Measurements from ENCODE around the gene ABCA10. TPM values are rescaled to one million over a fixed set of nuclear protein-coding genes. Genes with fewer than 3 reads are reported as not detected.

ABCA10 gene
- total and polyA plus RNA-seq, 4 donors = 0.32 to 5.5 (median 2.0) TPM

DNA sequence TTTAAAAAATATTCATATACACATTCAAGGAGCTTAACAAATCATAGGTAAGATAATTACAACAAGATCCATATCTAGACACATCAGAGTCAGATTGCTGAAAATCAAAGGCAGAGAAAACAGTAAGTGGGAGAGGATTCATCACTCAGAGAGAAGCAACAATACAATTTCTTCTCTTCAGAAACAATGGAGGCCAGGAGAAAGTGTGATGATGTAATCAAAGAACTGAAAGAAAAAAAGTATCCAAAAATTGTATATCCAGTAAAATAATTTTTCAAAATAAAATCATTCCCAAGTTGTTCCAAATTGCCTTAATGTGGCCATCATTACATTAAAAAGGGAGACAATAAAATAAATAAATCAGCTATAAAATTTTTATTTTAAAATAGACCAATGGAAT is 69.2 kb downstream of the ABCA10 start:
- Histone ChIP-seq H3K27ac (ENCODE audit: low read depth in 1 of 2, low read length in 2 of 2) (no peak overlapping the region), H3K9ac (ENCODE audit: low read depth in 1 of 2, low read length in 2 of 2) (no peak overlapping the region), H3K36me3 (ENCODE audit: control insufficient read depth in 4 of 4, insufficient read depth in 3 of 4, low read depth in 1 of 4, low read length in 3 of 4) (no peaks in the 10 kb centered on the region), H3K9me3 (ENCODE audit: control insufficient read depth in 4 of 4, low read length in 3 of 4) (no peaks in the 10 kb centered on the region), H3K27me3 (ENCODE audit: control insufficient read depth in 4 of 4, insufficient read depth in 4 of 4, low read length in 3 of 4) (no peaks in the 10 kb centered on the region), H3K4me3 (ENCODE audit: low read depth in 1 of 3, low read length in 3 of 3) (no peak overlapping the region), H3K4me1 (ENCODE audit: control insufficient read depth in 4 of 4, insufficient read depth in 4 of 4, low read length in 3 of 4) (no peaks in the 10 kb centered on the region)
- TF ChIP-seq MAX (IDR thresholded peaks at IDR 0.05) (no peak), SP1 (IDR thresholded peaks at IDR 0.05) (no peak), HNF4A (conservative IDR thresholded peaks at IDR 0.05) (no peak), RXRA (IDR thresholded peaks at IDR 0.05) (no peak), FOXA1 (IDR thresholded peaks at IDR 0.05) (no peak), GABPA (IDR thresholded peaks at IDR 0.05 in 1 of 2, conservative IDR thresholded peaks at IDR 0.05 in 1 of 2) (no peak), YY1 (IDR thresholded peaks at IDR 0.05) (no peak), TAF1 (conservative IDR thresholded peaks at IDR 0.05) (no peak), EGR1 (IDR thresholded peaks at IDR 0.05; ENCODE audit: low read depth in 2 of 2) (no peak), FOXA2 (IDR thresholded peaks at IDR 0.05) (no peak), HNF4G (IDR thresholded peaks at IDR 0.05) (no peak)
- TF ChIP-seq, protein P1, sequence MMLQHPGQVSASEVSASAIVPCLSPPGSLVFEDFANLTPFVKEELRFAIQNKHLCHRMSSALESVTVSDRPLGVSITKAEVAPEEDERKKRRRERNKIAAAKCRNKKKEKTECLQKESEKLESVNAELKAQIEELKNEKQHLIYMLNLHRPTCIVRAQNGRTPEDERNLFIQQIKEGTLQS (IDR thresholded peaks at IDR 0.05) = no peak
- TF ChIP-seq, protein P2, sequence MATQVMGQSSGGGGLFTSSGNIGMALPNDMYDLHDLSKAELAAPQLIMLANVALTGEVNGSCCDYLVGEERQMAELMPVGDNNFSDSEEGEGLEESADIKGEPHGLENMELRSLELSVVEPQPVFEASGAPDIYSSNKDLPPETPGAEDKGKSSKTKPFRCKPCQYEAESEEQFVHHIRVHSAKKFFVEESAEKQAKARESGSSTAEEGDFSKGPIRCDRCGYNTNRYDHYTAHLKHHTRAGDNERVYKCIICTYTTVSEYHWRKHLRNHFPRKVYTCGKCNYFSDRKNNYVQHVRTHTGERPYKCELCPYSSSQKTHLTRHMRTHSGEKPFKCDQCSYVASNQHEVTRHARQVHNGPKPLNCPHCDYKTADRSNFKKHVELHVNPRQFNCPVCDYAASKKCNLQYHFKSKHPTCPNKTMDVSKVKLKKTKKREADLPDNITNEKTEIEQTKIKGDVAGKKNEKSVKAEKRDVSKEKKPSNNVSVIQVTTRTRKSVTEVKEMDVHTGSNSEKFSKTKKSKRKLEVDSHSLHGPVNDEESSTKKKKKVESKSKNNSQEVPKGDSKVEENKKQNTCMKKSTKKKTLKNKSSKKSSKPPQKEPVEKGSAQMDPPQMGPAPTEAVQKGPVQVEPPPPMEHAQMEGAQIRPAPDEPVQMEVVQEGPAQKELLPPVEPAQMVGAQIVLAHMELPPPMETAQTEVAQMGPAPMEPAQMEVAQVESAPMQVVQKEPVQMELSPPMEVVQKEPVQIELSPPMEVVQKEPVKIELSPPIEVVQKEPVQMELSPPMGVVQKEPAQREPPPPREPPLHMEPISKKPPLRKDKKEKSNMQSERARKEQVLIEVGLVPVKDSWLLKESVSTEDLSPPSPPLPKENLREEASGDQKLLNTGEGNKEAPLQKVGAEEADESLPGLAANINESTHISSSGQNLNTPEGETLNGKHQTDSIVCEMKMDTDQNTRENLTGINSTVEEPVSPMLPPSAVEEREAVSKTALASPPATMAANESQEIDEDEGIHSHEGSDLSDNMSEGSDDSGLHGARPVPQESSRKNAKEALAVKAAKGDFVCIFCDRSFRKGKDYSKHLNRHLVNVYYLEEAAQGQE (IDR thresholded peaks at IDR 0.05) = no peak
- TF ChIP-seq, protein P3, sequence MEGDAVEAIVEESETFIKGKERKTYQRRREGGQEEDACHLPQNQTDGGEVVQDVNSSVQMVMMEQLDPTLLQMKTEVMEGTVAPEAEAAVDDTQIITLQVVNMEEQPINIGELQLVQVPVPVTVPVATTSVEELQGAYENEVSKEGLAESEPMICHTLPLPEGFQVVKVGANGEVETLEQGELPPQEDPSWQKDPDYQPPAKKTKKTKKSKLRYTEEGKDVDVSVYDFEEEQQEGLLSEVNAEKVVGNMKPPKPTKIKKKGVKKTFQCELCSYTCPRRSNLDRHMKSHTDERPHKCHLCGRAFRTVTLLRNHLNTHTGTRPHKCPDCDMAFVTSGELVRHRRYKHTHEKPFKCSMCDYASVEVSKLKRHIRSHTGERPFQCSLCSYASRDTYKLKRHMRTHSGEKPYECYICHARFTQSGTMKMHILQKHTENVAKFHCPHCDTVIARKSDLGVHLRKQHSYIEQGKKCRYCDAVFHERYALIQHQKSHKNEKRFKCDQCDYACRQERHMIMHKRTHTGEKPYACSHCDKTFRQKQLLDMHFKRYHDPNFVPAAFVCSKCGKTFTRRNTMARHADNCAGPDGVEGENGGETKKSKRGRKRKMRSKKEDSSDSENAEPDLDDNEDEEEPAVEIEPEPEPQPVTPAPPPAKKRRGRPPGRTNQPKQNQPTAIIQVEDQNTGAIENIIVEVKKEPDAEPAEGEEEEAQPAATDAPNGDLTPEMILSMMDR (IDR thresholded peaks at IDR 0.05; ENCODE audit: low read depth, low read length, missing input control) = no peak
- no peak for DNase-seq (ENCODE audit: low spot score)

DNA sequence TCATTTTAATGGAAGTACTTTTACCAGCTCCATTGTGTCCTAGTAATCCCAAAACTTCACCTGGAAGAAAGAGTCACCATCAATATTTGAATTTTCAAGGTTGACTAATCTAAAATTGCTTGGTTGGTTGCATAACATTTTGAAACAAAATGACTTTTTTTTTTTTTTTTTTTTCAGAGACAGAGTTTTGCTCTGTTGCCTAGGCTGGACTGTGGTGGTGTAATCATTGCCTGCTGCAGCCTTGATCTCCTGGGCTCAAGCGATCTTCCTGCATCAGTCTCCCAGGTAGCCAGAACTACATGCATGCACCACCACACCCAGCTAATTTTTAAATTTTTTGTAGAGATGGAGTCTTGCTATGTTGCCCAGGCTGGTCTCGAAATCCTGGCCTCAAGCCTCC is 74.4 kb downstream of the ABCA10 start:
- H3K9me3 ChIP-seq (ENCODE audit: control insufficient read depth in 4 of 4, low read length in 3 of 4) = no peaks in the 10 kb centered on the region
- TF ChIP-seq FOXA1 (IDR thresholded peaks at IDR 0.05) = no peak
- TF ChIP-seq JUND (IDR thresholded peaks at IDR 0.05) = no peak
- no peak for TF ChIP-seq HNF4G (IDR thresholded peaks at IDR 0.05)
- TF ChIP-seq YY1 (IDR thresholded peaks at IDR 0.05) = no peak
- TF ChIP-seq, protein P2 (IDR thresholded peaks at IDR 0.05) = no peak
- TF ChIP-seq, protein P1 (IDR thresholded peaks at IDR 0.05) = no peak
- no peak for TF ChIP-seq FOXA2 (IDR thresholded peaks at IDR 0.05)
- no peak for TF ChIP-seq GABPA (IDR thresholded peaks at IDR 0.05 in 1 of 2, conservative IDR thresholded peaks at IDR 0.05 in 1 of 2)
- TF ChIP-seq MAX (IDR thresholded peaks at IDR 0.05) = no peak
- no peak for TF ChIP-seq SP1 (IDR thresholded peaks at IDR 0.05)
- TF ChIP-seq TAF1 (conservative IDR thresholded peaks at IDR 0.05) = no peak
- no peak for TF ChIP-seq HNF4A (conservative IDR thresholded peaks at IDR 0.05)
- TF ChIP-seq NR2F2 (IDR thresholded peaks at IDR 0.05) = no peak
- TF ChIP-seq EGR1 (IDR thresholded peaks at IDR 0.05; ENCODE audit: low read depth in 2 of 2) = no peak
- no peak for TF ChIP-seq RXRA (IDR thresholded peaks at IDR 0.05)
- no peak overlapping the region for H3K4me3 ChIP-seq (ENCODE audit: low read depth in 1 of 3, low read length in 3 of 3)
- no peaks in the 10 kb centered on the region for H3K4me1 ChIP-seq (ENCODE audit: control insufficient read depth in 4 of 4, insufficient read depth in 4 of 4, low read length in 3 of 4)
- peaks cover 0 to 14% (median 5%) of the 10 kb centered on the region in 4 donors for H3K36me3 ChIP-seq (ENCODE audit: control insufficient read depth in 4 of 4, insufficient read depth in 3 of 4, low read depth in 1 of 4, low read length in 3 of 4)
- no peaks in the 10 kb centered on the region for H3K27me3 ChIP-seq (ENCODE audit: control insufficient read depth in 4 of 4, insufficient read depth in 4 of 4, low read length in 3 of 4)
- no peak overlapping the region for H3K27ac ChIP-seq (ENCODE audit: low read depth in 1 of 2, low read length in 2 of 2)
- DNase-seq (ENCODE audit: low spot score) = no peak
- WGBS = 81% methylated on average over 2 of the region's 2 CpGs
- no peak overlapping the region for H3K9ac ChIP-seq (ENCODE audit: low read depth in 1 of 2, low read length in 2 of 2)

Measured in liver (tissue), 9 donors.